ENCODE measurements around the gene UTS2B.

UTS2B gene

GRCh38 chr3:191290311-191291025, 39.9 kb downstream of the UTS2B start:
- TF ChIP-seq POLR2AphosphoS5 (IDR thresholded peaks at IDR 0.05; ENCODE audit: low read depth, low read length) (no peak), REST (IDR thresholded peaks at IDR 0.05; ENCODE audit: insufficient read depth in 1 of 2, low read depth in 2 of 2, low read length in 2 of 2) (no peak), FOXP2 (optimal IDR thresholded peaks at IDR 0.05; ENCODE audit: borderline replicate concordance, extremely low read depth, extremely low read length, insufficient read depth) (no peak), SIN3A (IDR thresholded peaks at IDR 0.05; ENCODE audit: borderline replicate concordance, insufficient read depth, low read length) (no peak), TAF1 (IDR thresholded peaks at IDR 0.05; ENCODE audit: borderline replicate concordance, insufficient read depth, low read length) (no peak)

- no peak for TF ChIP-seq SIN3A (IDR thresholded peaks at IDR 0.05; ENCODE audit: borderline replicate concordance, insufficient read depth, low read length)
- TF ChIP-seq REST (IDR thresholded peaks at IDR 0.05; ENCODE audit: insufficient read depth in 1 of 2, low read depth in 2 of 2, low read length in 2 of 2), result no peak
- no peak for TF ChIP-seq POLR2AphosphoS5 (IDR thresholded peaks at IDR 0.05; ENCODE audit: low read depth, low read length)
- TF ChIP-seq TAF1 (IDR thresholded peaks at IDR 0.05; ENCODE audit: borderline replicate concordance, insufficient read depth, low read length), result no peak
- no peak for TF ChIP-seq FOXP2 (optimal IDR thresholded peaks at IDR 0.05; ENCODE audit: borderline replicate concordance, extremely low read depth, extremely low read length, insufficient read depth)
Observed at GRCh38 chr3:191283400-191283799, 46.9 kb downstream of the UTS2B start.

GRCh38 chr3:191282251-191283185, 47.8 kb downstream of the UTS2B start:
- TF ChIP-seq REST (IDR thresholded peaks at IDR 0.05; ENCODE audit: insufficient read depth in 1 of 2, low read depth in 2 of 2, low read length in 2 of 2) (no peak), SIN3A (IDR thresholded peaks at IDR 0.05; ENCODE audit: borderline replicate concordance, insufficient read depth, low read length) (no peak), TAF1 (IDR thresholded peaks at IDR 0.05; ENCODE audit: borderline replicate concordance, insufficient read depth, low read length) (no peak), POLR2AphosphoS5 (IDR thresholded peaks at IDR 0.05; ENCODE audit: low read depth, low read length) (peak; percentile 71; the same call in 1 of the 2 replicates), FOXP2 (optimal IDR thresholded peaks at IDR 0.05; ENCODE audit: borderline replicate concordance, extremely low read depth, extremely low read length, insufficient read depth) (no peak)

GRCh38 chr3:191280882-191281281, 49.4 kb downstream of the UTS2B start:
- no peak for TF ChIP-seq TAF1 (IDR thresholded peaks at IDR 0.05; ENCODE audit: borderline replicate concordance, insufficient read depth, low read length)
- TF ChIP-seq FOXP2 (optimal IDR thresholded peaks at IDR 0.05; ENCODE audit: borderline replicate concordance, extremely low read depth, extremely low read length, insufficient read depth), result no peak
- no peak for TF ChIP-seq POLR2AphosphoS5 (IDR thresholded peaks at IDR 0.05; ENCODE audit: low read depth, low read length)
- no peak for TF ChIP-seq SIN3A (IDR thresholded peaks at IDR 0.05; ENCODE audit: borderline replicate concordance, insufficient read depth, low read length)
- no peak for TF ChIP-seq REST (IDR thresholded peaks at IDR 0.05; ENCODE audit: insufficient read depth in 1 of 2, low read depth in 2 of 2, low read length in 2 of 2)

Measured in PFSK-1 (cell line).